Measurements from ENCODE around the gene NAA16.

DNA sequence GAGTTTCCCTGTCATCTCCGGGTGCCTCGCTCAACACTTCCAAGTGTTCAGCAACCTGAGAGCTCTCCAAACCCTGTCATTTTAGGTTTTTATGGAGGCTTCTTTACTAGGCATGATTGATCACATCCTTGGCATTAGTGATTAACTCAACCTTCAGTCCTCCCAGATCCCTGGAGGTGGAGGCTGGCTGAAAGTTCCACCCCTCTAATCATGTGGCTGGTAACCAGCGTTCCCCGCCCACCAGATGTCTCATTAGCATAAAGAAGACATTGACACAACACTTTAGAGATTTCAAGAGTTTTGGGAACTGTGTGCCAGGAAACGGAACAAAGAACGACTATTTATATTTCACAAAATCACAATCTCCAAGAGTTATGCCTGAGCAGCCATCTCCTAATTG is 75.1 kb downstream of the NAA16 start:
- TF ChIP-seq POLR2AphosphoS5 (IDR thresholded peaks at IDR 0.05; ENCODE audit: control insufficient read depth, insufficient read depth, low read depth, low read length) (no peak), EZH2 (IDR thresholded peaks at IDR 0.05; ENCODE audit: borderline replicate concordance, low read depth, low read length) (no peak), MAFK (IDR thresholded peaks at IDR 0.05; ENCODE audit: low read length) (no peak), ETV6 (IDR thresholded peaks at IDR 0.05; ENCODE audit: borderline replicate concordance in 1 of 2, low read depth in 2 of 2, low read length in 1 of 2) (no peak), ETV6 (CRISPR knock-in tag; IDR thresholded peaks at IDR 0.05; ENCODE audit: borderline replicate concordance) (no peak), POLR2A (conservative IDR thresholded peaks at IDR 0.05) (no peak), NFIC (IDR thresholded peaks at IDR 0.05) (no peak), MAZ (CRISPR knock-in tag; conservative IDR thresholded peaks at IDR 0.05 in 1 of 2, IDR thresholded peaks at IDR 0.05 in 1 of 2) (no peak), ZKSCAN3 (CRISPR knock-in tag; IDR thresholded peaks at IDR 0.05) (no peak), ZBTB49 (CRISPR knock-in tag; IDR thresholded peaks at IDR 0.05; ENCODE audit: borderline replicate concordance) (no peak)
